HK-2 (cell line): Measurements from ENCODE around the gene XK.

ENCODE experiments used
- DNase-seq: peaks from one replicate; pipeline ENCODE4 v3.0.0-alpha.2; 2018; ENCODE audit not compliant: unreplicated experiment

Gene XK

GRCh38 chrX:37679230-37679629 is 6.4 kb upstream of the XK start:
- DNase-seq: no peak

GRCh38 chrX:37679888-37680287 is 5.7 kb upstream of the XK start:
- no peak for DNase-seq

DNA sequence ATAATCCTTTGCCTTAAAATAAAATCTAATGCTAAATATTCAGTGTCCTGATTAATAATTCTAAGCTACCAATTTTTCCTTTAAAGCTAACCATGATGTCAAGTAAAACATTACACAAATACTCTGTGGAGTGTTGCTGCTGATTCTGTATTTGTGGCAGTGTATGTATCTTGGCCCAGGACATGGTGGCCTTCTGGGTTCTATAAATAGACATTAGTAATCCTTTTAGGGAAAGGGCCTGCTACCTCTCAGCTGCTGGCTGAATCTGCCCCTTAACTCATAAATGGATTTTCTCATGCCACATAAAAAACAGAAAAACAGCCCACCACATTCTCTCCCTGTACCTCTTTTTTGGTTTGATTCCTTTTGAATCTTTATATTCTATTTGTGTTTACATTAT is 1.2 kb upstream of the XK start:
- DNase-seq: no peak

DNA sequence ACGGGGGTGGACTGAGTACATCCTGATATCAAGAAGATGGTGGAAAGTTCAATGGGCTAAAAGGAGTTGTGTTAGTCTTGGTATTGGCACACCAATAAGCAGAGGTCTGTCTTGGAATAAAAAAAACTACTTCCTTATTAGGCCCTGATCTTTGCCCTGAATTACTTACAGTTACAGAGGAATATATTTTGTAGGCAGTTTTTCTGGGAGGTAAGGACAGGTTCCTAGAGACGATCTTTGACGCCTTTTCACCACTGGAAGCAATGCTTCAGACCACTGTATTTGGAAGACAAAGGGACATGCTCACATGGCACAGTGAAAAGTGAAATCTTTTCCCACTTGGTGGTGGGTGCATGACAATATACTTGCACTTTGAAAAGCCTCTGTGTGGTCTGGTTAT is 618 bp upstream of the XK start:
- DNase-seq: no peak

- no peak for DNase-seq
Observed at GRCh38 chrX:37686369-37686995, 891 bp downstream of the XK start.

GRCh38 chrX:37686996-37687395 is 1.4 kb downstream of the XK start:
- DNase-seq: no peak

GRCh38 chrX:37690119-37690518 is 4.5 kb downstream of the XK start:
- DNase-seq: no peak

DNA sequence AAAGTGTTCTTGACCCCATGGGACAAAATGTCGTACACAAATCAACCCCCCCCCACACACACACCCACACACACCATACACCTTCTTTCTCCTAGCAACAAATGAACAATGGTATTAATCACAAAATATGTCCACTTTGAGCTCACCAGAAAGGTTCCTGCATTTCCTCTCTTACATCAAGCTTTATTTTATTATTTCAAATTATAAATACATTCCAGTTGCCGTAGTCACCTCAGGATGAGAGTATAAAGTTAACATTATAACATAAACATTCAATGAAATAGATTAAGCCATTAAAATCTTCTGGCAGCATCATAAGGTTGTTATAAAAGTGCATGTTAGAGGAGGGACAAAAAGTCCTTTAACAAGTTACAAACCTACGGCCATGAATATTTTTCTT is 7.3 kb downstream of the XK start:
- DNase-seq: no peak

DNA sequence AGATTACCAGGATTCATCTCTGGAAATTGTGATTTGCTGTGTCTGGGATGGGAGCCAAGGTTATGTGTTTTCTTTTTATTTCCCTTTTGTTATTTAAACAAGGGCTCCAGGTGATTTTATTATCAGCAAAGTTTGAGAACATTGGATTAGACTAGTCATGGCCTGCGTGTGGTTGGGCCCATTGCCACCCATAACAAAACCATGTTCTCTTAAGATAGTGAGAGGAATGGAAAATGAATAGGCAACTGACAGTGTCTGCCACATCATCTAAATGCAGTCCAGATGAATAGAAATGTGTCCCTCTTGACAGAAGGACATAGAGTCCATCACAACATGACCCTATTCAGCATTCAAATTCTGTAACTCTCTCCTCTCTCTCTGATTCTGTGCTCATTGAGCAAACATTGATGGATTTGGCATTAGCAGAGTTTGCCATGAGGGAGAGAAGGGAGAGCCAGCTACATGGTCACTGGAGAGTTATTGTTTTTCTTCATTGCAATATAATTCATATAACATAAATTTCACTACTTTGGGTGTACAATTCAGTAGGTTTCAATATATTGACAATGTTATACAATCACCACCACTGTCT is 11.7 kb downstream of the XK start:
- DNase-seq: no peak

DNA sequence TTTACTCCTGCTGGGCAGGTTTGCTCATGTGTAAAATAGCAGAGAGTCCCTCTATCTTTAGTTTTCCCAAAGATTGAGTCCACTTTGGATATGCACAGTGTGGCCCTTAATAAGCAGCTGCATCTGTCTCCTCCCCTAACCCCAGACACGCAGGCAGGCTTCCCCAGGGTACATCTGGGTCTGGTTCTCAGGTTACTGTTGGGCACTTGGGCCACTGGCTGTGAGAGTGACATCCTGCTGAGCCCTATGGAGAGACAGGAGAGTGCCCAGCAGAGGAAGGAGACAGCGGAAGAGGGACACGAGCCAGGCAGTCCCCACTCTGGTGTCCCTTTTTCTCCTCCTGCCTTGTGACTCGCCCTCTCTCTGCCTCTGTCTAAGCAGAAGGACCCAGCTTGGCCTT is 16.0 kb downstream of the XK start:
- no peak for DNase-seq

- no peak for DNase-seq
Observed at GRCh38 chrX:37711991-37712390, 26.4 kb downstream of the XK start.

- no peak for DNase-seq
Observed at GRCh38 chrX:37712458-37712857, 26.9 kb downstream of the XK start.

- DNase-seq: no peak
Observed at GRCh38 chrX:37714479-37714878, 28.9 kb downstream of the XK start.

DNA sequence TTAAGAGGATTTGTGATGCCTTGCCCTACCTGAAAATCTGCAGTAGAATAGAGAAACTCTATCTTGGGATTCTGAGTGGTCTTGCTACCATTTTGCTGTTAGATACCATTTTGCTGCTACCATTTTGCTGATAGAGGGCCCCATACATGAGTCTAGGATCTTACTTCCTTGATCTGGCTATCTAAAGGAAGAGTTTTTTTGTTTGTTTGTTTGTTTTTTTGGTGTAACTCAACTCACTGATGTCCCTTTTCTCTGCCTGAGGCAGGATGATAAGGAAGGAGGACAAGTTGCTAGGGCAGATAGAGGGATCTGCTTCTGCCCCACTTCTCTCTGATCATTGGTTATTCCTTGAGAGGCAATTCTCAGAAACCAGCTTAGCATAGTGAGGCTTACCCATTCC is 31.0 kb downstream of the XK start:
- DNase-seq: no peak

- no peak for DNase-seq
Observed at GRCh38 chrX:37717708-37718107, 32.1 kb downstream of the XK start.

DNA sequence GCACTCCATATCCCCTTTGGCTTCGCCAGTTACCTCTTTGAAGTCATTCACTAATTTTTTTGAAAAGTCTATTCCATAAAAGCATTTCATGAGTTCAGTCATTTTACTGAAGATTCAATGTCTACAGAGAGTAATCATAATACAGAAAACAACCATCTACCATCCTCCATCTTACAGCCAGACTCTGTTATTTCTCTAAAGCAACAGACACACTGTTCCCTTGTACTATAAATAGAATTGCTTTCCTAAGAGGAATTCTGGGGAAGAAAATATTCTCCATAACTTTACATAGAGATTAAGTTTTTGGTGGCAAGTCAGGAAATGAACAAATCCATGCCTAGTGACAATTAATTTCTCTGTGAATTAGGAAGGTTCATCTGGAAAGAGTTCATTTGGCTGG is 37.0 kb downstream of the XK start:
- no peak for DNase-seq

- DNase-seq: no peak
Observed at GRCh38 chrX:37726346-37726745, 40.8 kb downstream of the XK start.

DNA sequence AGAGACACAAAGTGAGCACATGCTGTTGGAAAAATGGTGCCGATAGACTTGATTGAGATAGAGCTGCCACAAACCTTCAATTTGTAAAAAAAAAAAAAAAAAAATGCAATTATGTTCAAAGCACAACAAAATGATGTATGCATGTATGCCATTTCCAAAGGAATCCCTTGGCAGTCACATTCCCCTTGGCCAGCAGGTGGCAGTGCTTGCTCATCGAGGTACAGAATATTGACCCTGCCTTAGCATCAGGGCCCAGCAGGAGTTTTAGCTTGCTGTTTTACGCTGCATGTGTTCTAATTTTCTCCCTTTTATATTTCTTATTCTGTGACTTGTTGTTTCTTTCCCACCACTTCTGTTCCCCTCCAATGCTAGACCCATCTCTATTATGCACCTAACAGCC is 59.8 kb downstream of the XK start:
- peak; percentile 31 for DNase-seq

GRCh38 chrX:37745835-37746217 is 60.2 kb downstream of the XK start:
- DNase-seq: no peak

DNA sequence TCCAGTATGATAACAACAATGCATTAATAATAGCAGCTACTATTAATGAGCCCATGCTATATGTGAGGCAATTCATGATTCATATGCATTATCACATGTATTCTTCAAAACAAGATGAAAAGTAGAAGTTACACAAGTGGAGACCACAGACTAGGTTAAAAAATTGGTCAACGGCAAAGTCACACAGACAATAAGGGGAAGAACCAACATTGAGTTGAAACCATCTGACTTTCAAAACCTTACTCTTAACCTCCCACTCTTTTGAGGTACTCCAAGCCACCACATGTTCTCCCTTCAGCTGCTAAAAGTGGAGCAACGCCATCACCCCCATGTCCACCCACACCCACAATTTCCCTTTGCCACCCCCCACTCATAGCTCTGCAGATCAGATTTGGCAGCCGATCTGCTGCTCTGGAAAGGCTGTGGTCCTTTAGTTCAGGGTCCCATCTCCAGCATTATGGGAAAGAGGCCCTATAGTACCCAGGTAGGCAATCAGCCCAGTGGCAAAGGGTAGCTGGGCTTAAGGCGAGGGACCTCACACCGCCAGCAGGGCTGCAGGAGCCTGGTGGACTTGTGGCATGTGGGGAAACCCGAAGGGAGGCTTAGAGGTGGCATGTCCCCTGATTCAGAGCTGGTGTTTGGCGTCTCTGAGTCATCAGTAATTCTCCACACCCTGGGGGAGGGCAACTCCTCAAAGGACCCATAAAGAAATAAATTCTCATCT is 60.8 kb downstream of the XK start:
- DNase-seq: peak; percentile 10

DNA sequence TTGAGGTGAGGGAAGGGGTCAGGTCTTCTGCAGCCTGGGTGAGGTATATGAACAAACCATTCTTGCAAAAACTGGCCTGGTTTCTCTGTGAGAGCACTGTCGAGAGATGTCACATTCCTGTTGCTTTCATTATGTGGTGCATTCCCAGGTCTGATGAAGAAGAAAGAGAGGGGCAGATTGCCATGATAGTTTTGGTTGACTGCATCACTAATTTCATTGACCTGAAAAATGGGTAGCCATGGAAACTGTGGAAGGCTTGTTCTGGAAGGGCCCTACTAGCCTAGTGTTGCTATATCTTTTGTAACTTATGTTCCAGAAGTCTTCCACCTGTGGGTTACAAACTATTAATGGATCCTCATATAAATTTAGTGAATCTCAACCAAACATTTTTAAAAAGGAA is 61.4 kb downstream of the XK start:
- DNase-seq: no peak

GRCh38 chrX:37752281-37752680 is 66.7 kb downstream of the XK start:
- no peak for DNase-seq

DNA sequence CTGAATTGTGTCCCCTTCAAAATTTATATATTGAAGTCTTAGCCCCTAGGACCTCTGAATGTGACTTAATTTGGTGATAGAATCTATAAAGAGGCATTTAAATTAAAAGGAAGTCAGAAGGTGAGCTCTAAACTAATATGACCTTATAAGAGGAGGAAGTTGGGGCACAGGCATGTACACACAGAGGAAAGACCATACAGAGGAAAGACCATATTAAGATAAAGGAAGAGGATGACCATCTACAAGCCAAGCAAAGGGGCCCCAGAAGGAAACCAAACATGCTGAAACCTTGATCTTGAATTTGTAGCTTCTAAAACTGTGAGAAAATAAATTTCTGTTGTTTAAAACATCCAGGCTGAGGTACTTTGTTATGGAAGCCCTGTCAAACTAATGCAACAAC is 67.3 kb downstream of the XK start:
- no peak for DNase-seq

- no peak for DNase-seq
Observed at GRCh38 chrX:37753384-37753783, 67.8 kb downstream of the XK start.
